Measurements from ENCODE around the gene SSMEM1. TPM values are rescaled to one million over a fixed set of nuclear protein-coding genes. Genes with fewer than 3 reads are reported as not detected.
A peak's percentile ranks its signal among the peaks of the same experiment; 100 is the strongest.

Gene SSMEM1
- total RNA-seq, 1 donor from 2014 or later = not detected

- Mint-ChIP-seq H3K9me3 (ENCODE audit: unreplicated experiment) (peaks cover 4% of the 10 kb centered on the region), H3K27me3 (ENCODE audit: unreplicated experiment) (no peaks in the 10 kb centered on the region), H3K4me3 (ENCODE audit: unreplicated experiment) (peak overlapping the region; percentile 22), H3K4me1 (ENCODE audit: low read depth, unreplicated experiment) (peaks cover 2% of the 10 kb centered on the region), H3K36me3 (ENCODE audit: unreplicated experiment) (peaks cover 5% of the 10 kb centered on the region), H3K27ac (ENCODE audit: unreplicated experiment) (peak overlapping the region; percentile 6)
- DNase-seq = no peak
- no peak for TF ChIP-seq CTCF (IDR thresholded peaks at IDR 0.05; ENCODE audit: partially characterized antibody, unreplicated experiment)
Observed at GRCh38 chr7:130263130-130263529, 55.5 kb downstream of the SSMEM1 start.

Other genes with a start within 250 kb of the SSMEM1 start
- 30.1 TPM for gene ZC3HC1, start 156.5 kb upstream of the SSMEM1 start, total RNA-seq (ENCODE audit: unreplicated experiment)
- 29.8 TPM for gene KLHDC10, start 137.3 kb upstream of the SSMEM1 start, total RNA-seq (ENCODE audit: unreplicated experiment)
- 15.4 TPM for gene TMEM209, start 2.5 kb upstream of the SSMEM1 start, total RNA-seq (ENCODE audit: unreplicated experiment)
- not detected for gene CPA2, start 59.0 kb downstream of the SSMEM1 start, total RNA-seq (ENCODE audit: unreplicated experiment)
- not detected for gene CPA4, start 85.3 kb downstream of the SSMEM1 start, total RNA-seq (ENCODE audit: unreplicated experiment)
- gene CPA5, start 137.0 kb downstream of the SSMEM1 start, total RNA-seq (ENCODE audit: unreplicated experiment) = not detected
- gene CPA1, start 172.6 kb downstream of the SSMEM1 start, total RNA-seq (ENCODE audit: unreplicated experiment) = not detected
- gene CEP41, start 233.2 kb downstream of the SSMEM1 start, total RNA-seq (ENCODE audit: unreplicated experiment) = 34.7 TPM